HG03575 (cell line): ENCODE results near the gene FAM171A2.
"Not testable (repeated sequence)": the region's sequence is repeated elsewhere in the genome, so short reads cannot be mapped to it uniquely, and the experiment has no call there.

Experiments used
- ATAC-seq: cut with Tn5 transposase; IDR thresholded peaks from one replicate; pipeline ENCODE4 v1.9.1; 2021; ENCODE audit not compliant: unreplicated experiment, insufficient number of reproducible peaks, low FRiP score; ENCODE audit errors: extremely low read depth

The FAM171A2 gene

DNA sequence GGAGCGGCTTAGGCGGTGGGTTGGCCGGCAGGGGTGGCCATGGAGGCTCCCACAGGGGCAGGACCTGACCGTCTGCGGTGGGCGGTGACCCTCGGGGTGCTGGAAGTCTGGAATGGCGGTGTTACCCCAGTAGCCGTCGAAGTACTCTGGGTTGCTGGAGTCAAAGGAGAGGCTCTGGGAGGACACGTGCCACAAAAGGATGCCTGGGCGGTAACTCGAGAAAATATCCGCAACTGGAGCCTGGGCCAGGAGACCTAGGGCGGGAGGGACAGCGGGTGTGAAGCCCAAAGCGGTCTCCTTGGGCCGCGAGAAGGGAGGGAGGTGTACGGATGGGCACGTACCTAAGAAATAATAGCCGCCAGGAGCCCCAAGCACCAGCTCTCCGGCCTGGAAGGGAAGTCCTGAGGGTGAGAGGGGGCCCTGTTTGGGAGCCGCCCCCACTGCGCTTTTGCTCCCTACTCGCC lies 21.2 kb upstream of the FAM171A2 start:
- no peak for ATAC-seq

DNA sequence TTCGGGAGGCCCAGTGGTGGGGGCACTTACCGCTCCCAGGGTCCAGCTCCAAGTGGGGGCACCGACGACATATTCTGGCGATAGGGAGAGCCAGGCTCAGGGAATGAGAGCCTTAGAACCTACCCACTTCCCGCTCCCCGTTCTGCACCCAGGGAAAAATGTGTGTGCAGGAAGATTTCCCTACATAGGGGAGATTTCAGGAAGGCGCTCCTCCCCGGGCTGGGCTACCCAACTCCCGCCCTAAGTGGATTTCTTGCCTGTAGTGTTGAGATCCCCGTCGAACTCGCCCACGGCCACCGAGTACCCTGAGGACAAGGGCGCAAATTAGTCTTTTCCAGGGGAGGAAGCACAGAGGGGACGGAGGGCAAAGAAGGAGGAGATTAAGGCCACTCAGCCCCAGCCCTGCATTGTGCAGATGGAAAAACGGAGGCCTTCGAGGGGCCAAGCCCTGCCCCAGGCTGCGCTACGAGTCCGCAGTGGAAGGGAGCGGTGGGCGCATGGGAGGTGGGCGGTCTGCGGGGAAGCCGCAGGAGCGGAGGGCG lies 20.7 kb upstream of the FAM171A2 start:
- ATAC-seq: no peak

DNA sequence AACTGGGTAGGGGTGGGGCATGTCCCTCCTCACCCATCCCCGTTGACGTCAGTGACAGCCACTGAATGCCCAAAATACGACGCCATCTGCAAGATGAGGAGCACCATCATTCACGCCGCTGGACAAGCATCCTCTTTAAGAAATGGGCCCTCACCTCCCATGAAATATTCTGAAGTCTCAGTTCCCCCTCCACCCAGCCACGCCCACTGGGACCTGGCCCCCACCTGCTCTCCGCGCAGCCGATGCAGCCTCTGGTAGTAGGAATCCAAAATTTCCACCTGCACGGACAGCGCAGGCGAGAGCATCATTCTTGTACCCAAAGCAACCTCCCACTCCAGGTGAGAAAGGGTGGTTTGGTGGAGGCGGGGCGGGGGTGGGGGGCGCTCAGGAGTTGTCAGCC lies 20.2 kb upstream of the FAM171A2 start:
- ATAC-seq: no peak

DNA sequence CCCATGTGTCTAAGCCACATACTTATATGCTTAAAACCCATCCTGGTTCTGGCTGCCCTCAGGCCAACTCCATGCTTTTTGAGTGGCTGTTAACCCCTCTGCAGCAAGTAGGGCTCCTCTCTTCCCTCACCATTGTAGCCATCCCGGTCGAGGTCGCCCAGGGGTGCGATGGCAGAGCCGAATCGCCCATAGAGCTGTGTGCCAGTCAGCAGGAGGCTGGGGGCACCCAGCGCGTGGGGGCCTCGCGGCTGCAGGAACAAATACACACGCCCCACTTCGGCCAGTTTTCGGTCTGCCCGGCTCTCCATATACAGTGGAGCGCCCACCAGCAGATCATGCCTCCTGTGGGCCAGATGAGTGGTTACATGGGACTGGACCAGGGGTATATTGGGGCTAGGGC lies 19.7 kb upstream of the FAM171A2 start:
- no peak for ATAC-seq

DNA sequence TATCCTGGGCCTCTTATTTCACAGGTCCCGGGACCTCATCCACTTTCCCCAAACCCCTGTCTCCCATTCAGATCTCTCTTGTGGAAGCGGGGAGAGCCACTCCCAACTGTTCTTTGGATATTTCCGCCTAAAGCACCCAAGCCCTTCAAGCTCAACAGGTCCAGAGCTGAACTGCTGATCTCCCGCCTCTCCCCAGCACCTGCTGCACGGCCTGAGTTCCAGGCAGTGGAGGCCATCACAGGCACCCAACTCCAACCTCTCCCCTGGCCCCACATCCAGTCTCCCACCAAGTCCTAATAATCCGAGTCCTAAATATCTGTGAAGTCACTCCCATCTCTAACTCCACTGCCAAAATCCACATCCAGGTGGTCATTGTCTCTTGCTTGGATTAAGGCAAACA lies 19.3 kb upstream of the FAM171A2 start:
- no peak for ATAC-seq

DNA sequence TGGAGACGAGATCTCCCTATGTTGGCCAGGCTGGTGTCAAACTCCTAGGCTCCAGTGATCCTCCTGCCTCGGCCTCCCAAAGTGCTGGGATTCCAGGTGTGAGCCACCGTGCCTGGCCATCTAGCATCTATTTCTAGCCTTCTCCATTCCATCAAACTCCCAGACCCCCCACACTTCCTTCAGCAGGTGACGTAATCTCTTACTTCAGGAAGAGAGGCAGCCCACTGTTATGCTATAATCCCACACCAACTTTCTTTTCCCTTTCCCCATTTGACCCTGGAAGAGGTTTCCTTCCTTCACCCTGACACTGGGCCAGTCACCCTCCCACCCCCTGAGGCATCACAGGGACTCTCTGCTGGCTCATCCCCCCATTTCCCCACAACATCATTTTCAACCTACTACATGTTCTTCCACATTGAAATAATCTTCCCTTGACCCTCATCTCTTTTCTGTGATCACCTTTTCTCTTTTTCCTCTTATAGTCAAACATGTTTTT lies 18.2 kb upstream of the FAM171A2 start:
- no peak for ATAC-seq

DNA sequence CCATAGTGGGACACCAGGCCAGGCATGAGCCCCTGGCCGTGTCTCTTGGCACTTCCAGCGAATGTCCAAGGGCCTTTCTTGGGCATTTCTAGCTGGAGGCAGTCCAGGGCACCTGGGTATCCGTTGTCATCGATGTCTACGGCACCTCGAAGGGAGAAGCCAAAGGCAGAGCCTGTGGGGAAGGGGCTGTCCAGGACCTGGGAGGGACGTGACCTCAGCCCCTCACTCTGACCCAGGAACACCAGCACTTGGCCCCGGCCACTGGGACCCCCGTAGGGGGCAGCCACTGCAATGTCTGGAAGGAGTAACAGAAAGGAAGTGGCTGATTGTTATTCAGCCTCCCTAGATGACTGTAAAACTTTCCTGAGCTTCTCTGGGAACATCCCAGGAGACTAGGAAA lies 17.1 kb upstream of the FAM171A2 start:
- no peak for ATAC-seq

DNA sequence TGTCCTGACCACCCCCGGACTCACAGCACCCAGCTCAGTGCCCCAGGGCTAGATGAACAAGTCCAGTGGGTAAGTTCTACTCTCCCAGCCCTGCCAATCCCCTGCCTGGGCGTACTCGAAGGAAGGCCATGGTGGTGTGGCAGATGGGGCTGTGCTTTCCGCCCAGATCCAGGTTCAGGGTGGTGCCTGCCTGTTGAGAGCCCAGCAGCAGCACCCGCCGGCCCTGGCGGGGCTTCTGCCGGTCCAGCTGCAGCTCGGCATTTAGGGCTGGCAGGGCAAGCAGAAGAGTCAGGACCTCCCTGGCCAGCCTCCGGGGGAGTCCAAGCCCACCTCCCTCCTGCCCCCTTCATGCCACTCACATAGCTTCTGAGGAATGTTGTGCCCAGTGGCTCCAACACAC lies 16.2 kb upstream of the FAM171A2 start:
- no peak for ATAC-seq

DNA sequence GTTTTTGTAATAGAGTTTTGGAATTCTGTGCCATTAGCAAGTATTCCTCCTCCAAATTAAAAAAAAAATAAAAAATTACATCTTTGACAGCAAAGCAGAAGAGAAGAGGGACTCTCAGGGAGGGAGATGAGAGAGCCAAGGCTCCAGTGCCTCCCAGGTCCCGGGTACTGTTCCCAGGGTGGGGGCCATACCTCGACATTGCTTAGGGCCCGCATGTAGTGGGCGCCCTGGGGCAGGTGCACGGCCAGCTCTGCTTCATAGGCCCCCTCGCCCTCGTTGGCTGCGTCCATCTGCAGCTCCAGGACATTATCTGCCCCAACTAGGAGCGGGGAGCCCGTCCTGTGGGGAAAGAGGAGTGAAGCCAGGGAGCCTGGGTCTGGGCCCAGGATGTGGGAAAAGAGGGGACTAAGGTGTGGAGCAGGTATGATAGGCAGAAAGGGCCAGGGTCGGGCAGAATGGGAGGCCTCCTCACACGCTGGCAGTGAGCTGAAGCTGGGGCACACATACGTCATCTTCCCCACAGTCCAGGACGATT lies 14.6 kb upstream of the FAM171A2 start:
- no peak for ATAC-seq

DNA sequence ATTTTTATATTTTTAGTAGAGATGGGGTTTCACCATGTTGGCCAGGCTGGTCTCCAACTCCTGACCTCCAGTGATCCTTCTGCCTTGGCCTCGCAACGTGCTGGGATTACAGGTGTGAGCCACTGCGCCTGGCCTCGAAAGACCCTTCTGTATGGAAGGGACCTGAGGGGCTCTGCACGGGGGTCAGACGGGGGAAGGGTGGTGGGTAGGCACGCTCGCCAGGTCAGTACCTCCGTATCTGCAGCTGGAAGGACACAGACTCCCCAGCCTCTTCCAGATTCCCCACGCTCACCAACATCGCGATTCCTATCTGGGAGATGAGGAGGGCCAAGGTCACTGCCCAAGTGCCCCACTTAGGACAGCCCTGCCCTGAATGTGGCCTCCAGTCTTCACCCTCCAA lies 13.1 kb upstream of the FAM171A2 start:
- ATAC-seq: no peak

DNA sequence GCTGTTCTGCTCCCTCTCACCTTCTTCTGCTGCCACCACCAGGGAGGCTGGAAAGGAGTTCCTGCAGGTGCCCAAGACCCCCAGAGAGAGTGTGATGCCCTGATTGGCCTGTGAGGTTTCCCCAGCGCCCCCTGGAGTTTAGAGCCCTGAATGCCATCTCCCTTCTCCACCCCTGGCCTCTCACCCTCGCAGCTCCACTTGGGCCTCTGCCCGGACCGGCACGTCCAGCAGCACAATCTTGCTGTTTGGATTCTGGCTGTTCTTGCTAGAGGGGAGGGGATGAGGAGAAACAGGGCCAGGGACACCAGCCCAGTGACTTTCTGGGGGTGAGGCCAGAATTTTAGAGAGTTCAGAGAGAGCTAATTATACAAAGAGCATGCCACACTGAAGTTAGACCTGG lies 12.5 kb upstream of the FAM171A2 start:
- ATAC-seq: no peak

DNA sequence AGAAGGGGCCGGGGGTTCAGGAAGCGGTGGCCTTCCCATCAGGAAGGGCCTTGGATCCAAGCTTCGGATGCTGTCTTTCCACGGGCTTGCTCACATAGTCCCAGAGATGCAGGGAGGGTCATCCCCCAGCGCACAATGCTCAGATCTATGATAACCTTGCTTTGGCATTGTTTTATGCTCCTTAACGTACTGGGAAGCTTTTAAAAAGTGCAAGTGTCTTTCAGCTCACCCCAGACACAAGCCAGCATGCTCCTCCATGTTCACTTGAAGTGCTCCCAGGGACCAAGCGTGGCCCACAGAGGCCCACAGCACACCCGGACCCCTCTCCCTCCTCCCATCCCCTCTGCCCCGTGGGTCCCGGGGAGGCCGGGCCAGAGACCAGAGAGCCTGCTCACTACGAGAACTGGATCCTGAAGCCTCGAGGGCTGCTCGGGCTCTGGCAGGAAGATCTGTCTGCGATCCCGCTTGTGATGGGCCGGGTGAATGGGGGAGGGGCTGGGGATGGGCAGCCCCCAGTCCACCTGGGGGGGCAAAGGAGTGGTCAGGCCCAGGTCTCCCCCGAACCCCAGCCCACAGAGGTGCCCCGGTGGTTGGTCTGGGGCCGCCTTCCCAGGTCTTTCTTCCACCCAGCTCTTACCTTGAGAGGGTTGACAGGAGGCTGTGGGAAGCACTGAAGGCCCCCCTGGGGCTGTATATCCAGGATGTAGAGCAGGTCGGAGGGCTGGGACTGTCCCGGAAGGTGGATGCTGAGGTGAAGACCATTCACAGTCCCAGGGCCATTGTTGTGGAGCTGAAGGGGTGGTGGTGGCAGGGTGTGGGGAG lies 11.8 kb upstream of the FAM171A2 start:
- ATAC-seq: no peak

DNA sequence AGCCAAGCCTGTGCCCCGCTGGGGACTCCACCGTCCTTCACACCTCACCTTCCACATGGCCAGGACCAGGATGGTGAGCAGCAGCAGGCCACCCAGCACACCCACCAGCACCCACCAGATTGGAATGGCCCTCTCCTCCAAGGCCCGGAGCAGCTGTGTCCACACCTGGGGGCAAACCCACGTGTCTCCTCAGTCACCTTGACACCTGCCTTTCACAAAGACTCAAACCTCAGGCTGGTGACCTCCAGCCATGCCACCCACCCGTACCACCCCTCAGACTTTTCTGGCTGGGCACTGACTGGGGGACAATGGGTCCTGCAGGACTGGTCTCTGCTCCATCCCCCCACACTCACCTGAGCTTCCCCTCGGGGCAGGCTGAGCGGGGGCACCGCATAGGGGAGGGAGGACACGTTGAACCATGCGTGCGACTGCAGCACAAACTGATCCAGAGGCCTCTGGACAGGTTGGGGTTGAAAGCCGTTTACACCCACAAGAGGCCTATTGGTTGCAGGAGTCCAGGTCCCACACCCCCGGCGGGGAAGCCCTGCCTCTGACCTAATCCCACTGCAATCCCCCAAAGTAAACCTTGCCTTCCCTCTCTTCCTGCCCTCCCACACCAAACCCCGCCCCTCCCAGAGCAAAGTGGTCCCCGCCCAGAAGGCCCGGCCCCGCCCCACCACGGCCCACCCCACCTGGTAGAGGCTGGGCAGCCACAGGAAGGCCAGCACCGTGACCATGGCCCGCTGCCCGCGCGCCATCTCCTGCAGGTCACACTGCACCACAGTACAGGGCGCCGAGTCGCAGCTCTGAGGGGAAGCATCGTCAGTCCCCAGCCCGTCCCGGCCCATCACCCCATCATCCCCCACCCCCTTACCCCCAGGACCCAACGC lies 10.9 kb upstream of the FAM171A2 start:
- no peak for ATAC-seq

DNA sequence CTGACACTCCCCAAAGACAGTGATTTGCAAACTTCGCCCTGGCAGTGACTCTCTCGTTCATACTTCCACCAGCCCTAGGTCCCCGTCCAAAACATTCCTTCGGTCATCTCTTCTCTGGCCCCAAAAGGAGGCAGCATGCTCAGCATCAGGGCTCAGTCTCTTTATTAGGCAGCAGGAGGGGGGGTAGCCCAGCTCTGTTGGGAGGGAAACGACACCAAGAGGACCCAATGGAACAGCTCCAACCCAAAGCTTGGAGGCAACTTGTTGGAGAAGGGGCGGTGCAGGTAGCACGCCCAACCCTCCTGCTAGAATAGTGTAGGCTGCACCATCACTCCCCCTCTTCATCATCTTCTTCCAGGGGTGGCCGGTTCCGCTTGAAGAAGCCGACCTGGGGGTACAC lies 8.4 kb upstream of the FAM171A2 start:
- no peak for ATAC-seq

DNA sequence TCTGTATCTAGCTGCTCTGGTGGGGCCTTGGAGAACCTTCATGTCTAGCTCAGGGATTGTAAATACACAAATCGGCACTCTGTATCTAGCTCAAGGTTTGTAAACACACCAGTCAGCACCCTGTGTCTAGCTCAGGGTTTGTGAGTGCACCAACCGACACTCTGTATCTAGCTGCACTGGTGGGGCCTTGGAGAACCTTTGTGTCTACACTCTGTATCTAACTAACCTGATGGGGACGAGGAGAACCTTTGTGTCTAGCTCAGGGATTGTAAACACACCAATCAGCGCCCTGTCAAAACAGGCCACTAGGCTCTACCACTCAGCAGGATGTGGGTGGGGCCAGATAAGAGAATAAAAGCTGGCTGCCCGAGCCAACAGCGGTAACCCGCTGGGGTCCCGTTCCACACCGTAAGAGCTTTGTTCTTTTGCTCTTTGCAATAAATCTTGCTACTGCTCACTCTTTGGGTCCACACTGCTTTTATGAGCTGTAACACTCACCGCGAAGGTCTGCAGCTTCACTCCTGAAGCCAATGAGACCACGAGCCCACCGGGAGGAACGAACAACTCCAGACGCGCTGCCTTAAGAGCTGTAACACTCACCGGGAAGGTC lies 5.9 kb upstream of the FAM171A2 start:
- not testable (repeated sequence) for ATAC-seq

DNA sequence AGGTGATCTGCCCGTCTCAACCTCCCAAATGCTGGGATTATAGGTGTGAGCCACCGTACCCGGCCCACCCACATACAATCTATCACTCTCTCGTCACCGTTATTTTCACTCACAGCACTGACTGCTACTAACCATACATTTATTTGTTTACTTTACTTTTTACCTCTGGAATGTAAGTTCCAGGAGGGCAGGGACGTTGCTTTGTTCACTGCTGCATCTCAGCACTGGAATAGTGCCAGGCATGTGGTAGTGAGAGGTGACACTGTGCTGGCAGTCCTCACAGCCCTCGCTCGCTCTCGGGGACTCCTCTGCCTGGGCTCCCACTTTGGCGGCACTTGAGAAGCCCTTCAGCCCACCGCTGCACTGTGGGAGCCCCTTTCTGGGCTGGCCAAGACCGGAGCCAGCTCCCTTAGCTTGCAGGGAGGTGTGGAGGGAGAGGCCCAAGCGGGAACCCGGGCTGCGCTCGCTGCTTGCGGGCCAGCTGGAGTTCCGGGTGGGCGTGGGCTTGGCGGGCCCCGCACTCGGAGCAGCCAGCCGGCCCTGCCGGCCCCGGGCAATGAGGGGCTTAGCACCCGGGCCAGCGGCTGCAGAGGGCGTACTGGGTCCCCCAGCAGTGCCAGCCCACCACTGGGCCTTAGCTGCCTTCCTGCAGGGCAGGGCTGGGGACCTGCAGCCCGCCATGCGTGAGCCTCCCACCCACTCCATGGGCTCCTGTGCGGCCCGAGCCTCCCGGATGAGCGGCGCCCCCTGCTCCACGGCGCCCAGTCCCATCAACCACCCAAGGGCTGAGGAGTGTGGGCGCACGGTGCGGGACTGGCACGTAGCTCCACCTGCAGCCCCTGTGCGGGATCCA lies 5.0 kb upstream of the FAM171A2 start:
- ATAC-seq: not testable (repeated sequence)

DNA sequence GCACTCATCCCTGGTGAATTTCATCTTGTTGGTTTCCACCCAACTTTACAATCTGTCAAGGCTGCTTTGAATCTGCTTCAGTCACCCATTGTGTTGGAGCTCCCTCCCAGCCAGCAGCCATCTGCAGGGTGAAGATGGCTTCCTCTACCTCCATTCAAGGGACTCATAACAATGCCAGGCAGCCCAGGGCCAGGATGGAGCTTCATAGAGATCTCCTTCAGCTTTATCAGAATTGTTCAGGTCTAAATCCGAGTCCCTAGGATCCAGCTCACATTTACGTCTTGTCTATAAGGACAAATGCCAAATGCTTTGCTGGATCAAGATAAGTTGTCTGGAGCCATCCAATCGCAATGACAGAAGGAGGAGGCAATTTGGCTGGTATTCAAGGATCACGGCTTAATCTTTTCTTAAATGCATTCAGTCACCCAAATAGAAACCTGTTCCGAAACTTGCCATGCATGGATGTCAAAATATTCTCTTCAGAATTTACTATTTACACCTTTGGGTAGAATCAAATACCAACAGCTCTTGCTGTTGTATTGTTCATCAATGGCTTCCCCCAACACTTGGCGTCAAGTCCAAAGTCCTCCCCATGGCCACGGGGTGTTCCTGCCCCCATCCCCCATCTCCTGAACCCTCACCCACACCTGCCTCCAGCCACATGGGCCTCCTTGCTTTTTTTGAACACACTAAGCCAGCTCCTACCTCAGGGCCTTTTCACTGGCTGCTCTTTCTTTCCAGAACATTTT lies 3.8 kb upstream of the FAM171A2 start:
- no peak for ATAC-seq

DNA sequence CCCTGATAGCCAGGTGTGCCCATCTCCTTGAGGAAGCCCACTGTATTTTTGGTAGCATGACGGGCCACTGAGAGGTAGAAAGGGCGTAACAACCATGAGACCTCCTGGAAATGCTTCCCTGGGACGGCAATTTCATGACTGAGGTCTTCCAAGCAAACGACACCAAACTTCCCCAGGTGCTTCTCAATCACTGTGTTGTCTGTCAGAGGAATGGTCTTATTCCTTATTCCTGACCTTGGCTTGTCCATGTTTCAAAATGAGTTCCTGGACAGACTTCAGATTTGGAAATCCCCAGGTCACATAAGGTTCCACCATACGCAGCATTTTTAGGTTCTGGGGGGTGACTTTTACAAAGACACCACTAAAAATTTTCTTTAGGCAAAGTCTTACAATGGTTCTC lies 1.4 kb upstream of the FAM171A2 start:
- ATAC-seq: not testable (repeated sequence)
